RPMI7951 (cell line): ENCODE results near the gene WSCD2. TPM values are rescaled to one million over a fixed set of nuclear protein-coding genes. Genes with fewer than 3 reads are reported as not detected.

Experiments
- DNase-seq: peaks from one replicate; pipeline ENCODE4 v3.0.0-alpha.2; 2012; ENCODE audit warnings: low read depth
- total RNA-seq: library from RNA; depleted of rRNA; stranded (reverse); fragments of >200 nt; shearing (Covaris generic); gene quantifications from 2 replicates; pipeline ENCODE4 v1.2.3, GENCODE V29; 2014; rRNA removed

WSCD2 gene
- total RNA-seq: not detected in 2 replicates

GRCh38 chr12:108129017-108129812 is at the start of gene WSCD2:
Gene WSCD2, plus strand, starts transcription at chr12:108129288. Its CDS starts 66,545 bp downstream, at chr12:108195833.
- peak; percentile 18 for DNase-seq

GRCh38 chr12:108079721-108080120 is 49.4 kb upstream of the WSCD2 start:
- no peak for DNase-seq

GRCh38 chr12:108080363-108080762 is 48.7 kb upstream of the WSCD2 start:
- no peak for DNase-seq

GRCh38 chr12:108082485-108082884 is 46.6 kb upstream of the WSCD2 start:
- no peak for DNase-seq

- no peak for DNase-seq
Measured at GRCh38 chr12:108087900-108088299, 41.2 kb upstream of the WSCD2 start.

- DNase-seq: no peak
Measured at GRCh38 chr12:108090107-108090899, 38.8 kb upstream of the WSCD2 start.

- no peak for DNase-seq
Measured at GRCh38 chr12:108090932-108091678, 38.0 kb upstream of the WSCD2 start.

- no peak for DNase-seq
Measured at GRCh38 chr12:108091679-108092051, 37.4 kb upstream of the WSCD2 start.

- DNase-seq: no peak
Measured at GRCh38 chr12:108093209-108093608, 35.9 kb upstream of the WSCD2 start.

- DNase-seq: no peak
Measured at GRCh38 chr12:108094056-108094649, 34.9 kb upstream of the WSCD2 start.

GRCh38 chr12:108097160-108097911 is 31.8 kb upstream of the WSCD2 start:
- no peak for DNase-seq

GRCh38 chr12:108098374-108098773 is 30.7 kb upstream of the WSCD2 start:
- no peak for DNase-seq

GRCh38 chr12:108099073-108099472 is 30.0 kb upstream of the WSCD2 start:
- DNase-seq: peak; percentile 17

GRCh38 chr12:108099778-108100489 is 29.2 kb upstream of the WSCD2 start:
- no peak for DNase-seq

- DNase-seq: no peak
Measured at GRCh38 chr12:108101605-108102175, 27.4 kb upstream of the WSCD2 start.

GRCh38 chr12:108102363-108102762 is 26.7 kb upstream of the WSCD2 start:
- DNase-seq: peak; percentile 8

- no peak for DNase-seq
Measured at GRCh38 chr12:108103087-108103486, 26.0 kb upstream of the WSCD2 start.

GRCh38 chr12:108103517-108103916 is 25.6 kb upstream of the WSCD2 start:
- no peak for DNase-seq

GRCh38 chr12:108104657-108105056 is 24.4 kb upstream of the WSCD2 start:
- no peak for DNase-seq

- no peak for DNase-seq
Measured at GRCh38 chr12:108106599-108106998, 22.5 kb upstream of the WSCD2 start.
